K562 (cell line): ENCODE data around the gene NEURL4. TPM values are rescaled to one million over a fixed set of nuclear protein-coding genes. Genes with fewer than 3 reads are reported as not detected.

Experiments
- ASH1L ChIP-seq: fragments of 450-650 bp; IDR thresholded peaks from 2 replicates; pipeline ENCODE4 v1.6.1; 2018; ENCODE audit warnings: borderline replicate concordance, mild to moderate bottlenecking, low read depth; ENCODE audit not compliant: partially characterized antibody
- ATF3 ChIP-seq, 2 experiments: fragments of 450-650 bp in 1 of 2; sonication (generic) in 1 of 2; formaldehyde crosslinking in 1 of 2; IDR thresholded peaks in 1 of 2; conservative IDR thresholded peaks in 1 of 2; 2 replicates each; pipeline versions ENCODE4 v1.6.1 to v1.8.1; 2016 to 2023; ENCODE audit warnings: mild to moderate bottlenecking in 2 of 2, moderate library complexity in 2 of 2, inconsistent platforms in 1 of 2, missing genetic modification reagents in 1 of 2
- BRF1 ChIP-seq: IDR thresholded peaks from 3 replicates; pipeline ENCODE4 v1.6.1; 2011; ENCODE audit warnings: borderline replicate concordance, mild to moderate bottlenecking; ENCODE audit not compliant: insufficient read length; ENCODE audit errors: extremely low read depth
- NFRKB ChIP-seq: fragments of 450-650 bp; IDR thresholded peaks from 2 replicates; pipeline ENCODE4 v1.6.1; 2016; ENCODE audit warnings: low read depth
- POLR2AphosphoS5 ChIP-seq: IDR thresholded peaks from 2 replicates; pipeline ENCODE4 v1.6.1; 2011; ENCODE audit warnings: mild to moderate bottlenecking, low read depth, low read length, moderate library complexity; ENCODE audit not compliant: control insufficient read depth, insufficient read depth
- REST ChIP-seq, 2 experiments: fragments of 450-650 bp; formaldehyde crosslinking in 1 of 2; IDR thresholded peaks; 2 replicates each; pipeline versions ENCODE4 v1.4.0 to v1.6.1; 2014 to 2020; ENCODE audit warnings: mild to moderate bottlenecking in 2 of 2, borderline replicate concordance in 1 of 2, low read depth in 1 of 2
- TAF1 ChIP-seq: IDR thresholded peaks from 2 replicates; pipeline ENCODE4 v1.6.1; 2011; ENCODE audit warnings: mild to moderate bottlenecking, low read length, moderate library complexity; ENCODE audit not compliant: insufficient read depth, control insufficient read depth, severe bottlenecking; ENCODE audit errors: extremely low read depth
- TFAM ChIP-seq: fragments of 250-450 bp; sonication (Bioruptor Pico); conservative IDR thresholded peaks from 2 replicates; pipeline ENCODE4 v1.5.0; 2021; ENCODE audit warnings: mild to moderate bottlenecking, moderate library complexity
- ZBTB5 ChIP-seq: fragments of 450-650 bp; IDR thresholded peaks from 2 replicates; pipeline ENCODE4 v1.6.1; 2017; ENCODE audit warnings: antibody characterized with exemption
- ZNF146 ChIP-seq: IDR thresholded peaks from one replicate; pipeline ENCODE4 v1.6.1; 2018; ENCODE audit warnings: missing compliant biosample characterization; ENCODE audit not compliant: unreplicated experiment
- ZNF740 ChIP-seq, 3 experiments: fragments of 200-800 bp in 1 of 3; sonication (Bioruptor generic) in 1 of 3; sonication (generic) in 1 of 3; formaldehyde crosslinking in 1 of 3; IDR thresholded peaks; 2 replicates each; pipeline versions ENCODE4 v1.6.1 to v1.8.0; 2016 to 2022; ENCODE audit warnings: mild to moderate bottlenecking in 2 of 3, missing compliant biosample characterization in 2 of 3, missing genetic modification characterization in 2 of 3, missing genetic modification reagents in 1 of 3
- polyA plus RNA-seq, 8 experiments: library from polyadenylated mRNA; depleted of rRNA in 4 of 8; stranded (reverse) in 5 of 8; unstranded in 3 of 8; fragments of >200 nt; fragmentation: Nextera tagmentation in 2 of 8; fragmentation: Illumina TruSeq in 1 of 8; extraction: Ambion mirVana in 2 of 8; extraction: Trizol in 1 of 8; gene quantifications; 2 replicates each; pipeline versions ENCODE4 v1.2.1 to v1.2.3, GENCODE V29; 2011 to 2014; ENCODE audit warnings: inconsistent platforms in 1 of 8, missing spikeins in 1 of 8
- total RNA-seq, 7 experiments: library from RNA; depleted of rRNA in 6 of 7; stranded (reverse); fragments of >200 nt in 6 of 7; fragmentation: Illumina TruSeq in 2 of 7; extraction: Trizol in 2 of 7; gene quantifications; 2 replicates each; pipeline versions ENCODE4 v1.2.1 to v1.2.3, GENCODE V29; 2011 to 2021; ENCODE audit warnings: low replicate concordance in 1 of 7

NEURL4 gene
- total and polyA plus RNA-seq, 9 of the 15 experiments (the other 6 are each of a cell fraction or from before 2014, with no cell fraction given), result 0.08 to 37.4 (median 11.5) TPM

- TF ChIP-seq REST (IDR thresholded peaks at IDR 0.05; ENCODE audit: borderline replicate concordance), result peak; percentile 37; the same call in 1 of the 2 replicates
- no peak for TF ChIP-seq REST (CRISPR knock-in tag; IDR thresholded peaks at IDR 0.05; ENCODE audit: low read depth)
- TF ChIP-seq ATF3 (IDR thresholded peaks at IDR 0.05), result no peak
- no peak for TF ChIP-seq ATF3 (CRISPR knock-in tag; conservative IDR thresholded peaks at IDR 0.05)
- no peak for TF ChIP-seq ZNF146
- no peak for TF ChIP-seq ASH1L
- no peak for TF ChIP-seq ZBTB5
- TF ChIP-seq NFRKB, result 0 out of 2 replicates have a peak, but pooled peaks have one; percentile 24
- TF ChIP-seq TFAM (CRISPR knock-in tag), result no peak
- peak; percentile 11; the same call in 1 of the 2 replicates for TF ChIP-seq POLR2AphosphoS5
- no peak for TF ChIP-seq BRF1
- peak; percentile 97 for TF ChIP-seq ZNF740 (CRISPR knock-in tag; IDR thresholded peaks at IDR 0.05)
- TF ChIP-seq ZNF740 (tag; IDR thresholded peaks at IDR 0.05), result peak in 1 of 2 experiments; percentile 92; a peak in 2 of 4 replicates
- TF ChIP-seq TAF1, result peak; percentile 62
Measured at GRCh38 chr17:7308625-7309433, 20.3 kb downstream of the NEURL4 start (continued).
